Activated T-helper 2 cell treated with anti-CD3 and anti-CD28 coated beads, Interferon-gamma antibody, Interleukin-2, Interleukin-4, amounts not matched to agents 10 μg/mL and 5 μg/mL and 100 μg/mL, durations not matched to agents 14 hours and 24 hours and 36 hours (primary cell): ENCODE measurements around the gene OR6C2. TPM values are rescaled to one million over a fixed set of nuclear protein-coding genes. Genes with fewer than 3 reads are reported as not detected.
"Not testable (repeated sequence)": the region's sequence is repeated elsewhere in the genome, so short reads cannot be mapped to it uniquely, and the experiment has no call there.

Experiments used
- DNase-seq: peaks from one replicate; pipeline ENCODE4 v3.0.0; 2021; ENCODE audit warnings: low spot score
- H3K27ac Mint-ChIP-seq: one replicate; pipeline ENCODE4 v1.8.0; 2021; ENCODE audit warnings: mixed read lengths
- H3K27me3 Mint-ChIP-seq: one replicate; pipeline ENCODE4 v1.8.0; 2021; ENCODE audit warnings: low read depth, mixed read lengths
- H3K36me3 Mint-ChIP-seq: one replicate; pipeline ENCODE4 v1.8.0; 2021; ENCODE audit warnings: low read depth, mixed read lengths
- H3K4me1 Mint-ChIP-seq: one replicate; pipeline ENCODE4 v1.8.0; 2021; ENCODE audit warnings: low read depth, mixed read lengths
- H3K4me3 Mint-ChIP-seq: one replicate; pipeline ENCODE4 v1.8.0; 2021; ENCODE audit warnings: low read depth, mild to moderate bottlenecking, moderate library complexity, mixed read lengths
- H3K9me3 Mint-ChIP-seq: one replicate; pipeline ENCODE4 v1.8.0; 2021; ENCODE audit warnings: mixed read lengths
- intact Hi-C: fragments of 100-400 bp; cut with micrococcal nuclease; formaldehyde crosslinking; loops from one replicate; pipeline ENCODE4 v1.15.1; 2023
- total RNA-seq: library from RNA; stranded (reverse); gene quantifications from 2 replicates; pipeline ENCODE4 v1.2.3, GENCODE V29; 2022

Gene OR6C2
- total RNA-seq, 1 donor from 2014 or later, result not detected

- H3K27me3 Mint-ChIP-seq, result no peaks in the 10 kb centered on the region
- H3K36me3 Mint-ChIP-seq, result no peaks in the 10 kb centered on the region
- no peak overlapping the region for H3K27ac Mint-ChIP-seq
- intact Hi-C loops, result no loop called here
- H3K4me3 Mint-ChIP-seq, result no peak overlapping the region
- no peak for DNase-seq
- no peaks in the 10 kb centered on the region for H3K4me1 Mint-ChIP-seq
- H3K9me3 Mint-ChIP-seq, result no peaks in the 10 kb centered on the region
Measured at GRCh38 chr12:55428331-55429243, 15.3 kb upstream of the OR6C2 start.

- H3K27me3 Mint-ChIP-seq, intact Hi-C loops, H3K4me3 Mint-ChIP-seq, H3K4me1 Mint-ChIP-seq, H3K27ac Mint-ChIP-seq, DNase-seq, H3K9me3 Mint-ChIP-seq, H3K36me3 Mint-ChIP-seq: not testable (repeated sequence)
Measured at GRCh38 chr12:55441233-55441632, 2.6 kb upstream of the OR6C2 start.

- H3K4me1 Mint-ChIP-seq, result no peaks in the 10 kb centered on the region
- H3K4me3 Mint-ChIP-seq, result no peak overlapping the region
- H3K27ac Mint-ChIP-seq, result no peak overlapping the region
- H3K36me3 Mint-ChIP-seq, result no peaks in the 10 kb centered on the region
- H3K9me3 Mint-ChIP-seq, result no peaks in the 10 kb centered on the region
- peaks cover 2% of the 10 kb centered on the region for H3K27me3 Mint-ChIP-seq
- DNase-seq, result no peak
- intact Hi-C loops, result no loop called here
Measured at GRCh38 chr12:55445357-55445756, 1.5 kb downstream of the OR6C2 start.

GRCh38 chr12:55446326-55446725 lies 2.5 kb downstream of the OR6C2 start:
- Mint-ChIP-seq H3K4me3 (no peak overlapping the region), H3K36me3 (no peaks in the 10 kb centered on the region), H3K27me3 (peaks cover 2% of the 10 kb centered on the region), H3K9me3 (no peaks in the 10 kb centered on the region), H3K4me1 (no peaks in the 10 kb centered on the region), H3K27ac (no peak overlapping the region)
- no peak for DNase-seq
- intact Hi-C loops, result no loop called here

- Mint-ChIP-seq H3K4me1 (no peaks in the 10 kb centered on the region), H3K27me3 (peaks cover 4% of the 10 kb centered on the region), H3K36me3 (no peaks in the 10 kb centered on the region), H3K9me3 (no peaks in the 10 kb centered on the region), H3K4me3 (no peak overlapping the region), H3K27ac (no peak overlapping the region)
- no peak for DNase-seq
- intact Hi-C loops, result no loop called here
Measured at GRCh38 chr12:55448825-55449224, 4.9 kb downstream of the OR6C2 start.

- H3K36me3 Mint-ChIP-seq, H3K9me3 Mint-ChIP-seq, H3K4me3 Mint-ChIP-seq, H3K27me3 Mint-ChIP-seq, DNase-seq, intact Hi-C loops, H3K27ac Mint-ChIP-seq, H3K4me1 Mint-ChIP-seq: not testable (repeated sequence)
Measured at GRCh38 chr12:55464926-55465325, 21.1 kb downstream of the OR6C2 start.

GRCh38 chr12:55467836-55468235 lies 24.0 kb downstream of the OR6C2 start:
- intact Hi-C loops, result no loop called here
- Mint-ChIP-seq H3K4me3 (no peak overlapping the region), H3K27me3 (peaks cover 5% of the 10 kb centered on the region), H3K4me1 (no peaks in the 10 kb centered on the region), H3K36me3 (no peaks in the 10 kb centered on the region), H3K9me3 (peaks cover 3% of the 10 kb centered on the region), H3K27ac (no peak overlapping the region)
- no peak for DNase-seq

GRCh38 chr12:55469291-55469690 lies 25.4 kb downstream of the OR6C2 start:
- intact Hi-C loops, result no loop called here
- no peaks in the 10 kb centered on the region for H3K4me1 Mint-ChIP-seq
- H3K9me3 Mint-ChIP-seq, result peaks cover 3% of the 10 kb centered on the region
- H3K27me3 Mint-ChIP-seq, result peaks cover 5% of the 10 kb centered on the region
- no peak overlapping the region for H3K4me3 Mint-ChIP-seq
- H3K36me3 Mint-ChIP-seq, result no peaks in the 10 kb centered on the region
- DNase-seq, result no peak
- no peak overlapping the region for H3K27ac Mint-ChIP-seq

GRCh38 chr12:55470088-55470829 lies 26.4 kb downstream of the OR6C2 start, which contains the start of gene OR6C70:
Gene OR6C70, minus strand, starts transcription at chr12:55470138. Its CDS starts 0 bp downstream, at chr12:55470138.
- H3K27ac Mint-ChIP-seq, result no peak within 1 kb of the TSS
- intact Hi-C loops, result no loop called here
- H3K36me3 Mint-ChIP-seq, result no peaks in the 10 kb centered on the region
- H3K4me1 Mint-ChIP-seq, result no peaks in the 10 kb centered on the region
- no peaks in the 10 kb centered on the region for H3K9me3 Mint-ChIP-seq
- no peak for DNase-seq
- H3K4me3 Mint-ChIP-seq, result no peak within 1 kb of the TSS
- H3K27me3 Mint-ChIP-seq, result peaks cover 5% of the 10 kb centered on the region

GRCh38 chr12:55472264-55472663 lies 28.4 kb downstream of the OR6C2 start:
- no peak overlapping the region for H3K27ac Mint-ChIP-seq
- no peaks in the 10 kb centered on the region for H3K4me1 Mint-ChIP-seq
- no peak for DNase-seq
- no peaks in the 10 kb centered on the region for H3K36me3 Mint-ChIP-seq
- intact Hi-C loops, result no loop called here
- H3K4me3 Mint-ChIP-seq, result no peak overlapping the region
- no peaks in the 10 kb centered on the region for H3K9me3 Mint-ChIP-seq
- peaks cover 5% of the 10 kb centered on the region for H3K27me3 Mint-ChIP-seq

- intact Hi-C loops, DNase-seq, H3K4me1 Mint-ChIP-seq, H3K9me3 Mint-ChIP-seq, H3K27me3 Mint-ChIP-seq, H3K27ac Mint-ChIP-seq, H3K36me3 Mint-ChIP-seq, H3K4me3 Mint-ChIP-seq: not testable (repeated sequence)
Measured at GRCh38 chr12:55479136-55479535, 35.3 kb downstream of the OR6C2 start.

GRCh38 chr12:55484284-55484683 lies 40.4 kb downstream of the OR6C2 start:
- H3K9me3 Mint-ChIP-seq, H3K4me1 Mint-ChIP-seq, DNase-seq, H3K27ac Mint-ChIP-seq, H3K27me3 Mint-ChIP-seq, H3K4me3 Mint-ChIP-seq, intact Hi-C loops, H3K36me3 Mint-ChIP-seq: not testable (repeated sequence)

GRCh38 chr12:55492078-55492477 lies 48.2 kb downstream of the OR6C2 start, which contains the start of gene OR6C68:
Gene OR6C68, plus strand, starts transcription at chr12:55492378. Its CDS starts 0 bp downstream, at chr12:55492378.
- Mint-ChIP-seq H3K4me3 (no peak within 1 kb of the TSS), H3K27ac (no peak within 1 kb of the TSS), H3K9me3 (no peaks in the 10 kb centered on the region), H3K27me3 (peaks cover 4% of the 10 kb centered on the region), H3K4me1 (no peaks in the 10 kb centered on the region), H3K36me3 (no peaks in the 10 kb centered on the region)
- no peak for DNase-seq
- intact Hi-C loops, result no loop called here
